ENCODE results near the gene SDF4. TPM values are rescaled to one million over a fixed set of nuclear protein-coding genes. Genes with fewer than 3 reads are reported as not detected.
A peak's percentile ranks its signal among the peaks of the same experiment; 100 is the strongest.

The SDF4 gene
- total and polyA plus RNA-seq, 2 of the 13 experiments (the other 11 are each of a cell fraction or from before 2014, with no cell fraction given), result 80.8 to 107 TPM

- TF ChIP-seq ZNF274 (CRISPR knock-in tag; IDR thresholded peaks at IDR 0.05) (0 out of 2 replicates have a peak, but pooled peaks have one; percentile 74), ZNF564 (CRISPR knock-in tag; IDR thresholded peaks at IDR 0.05) (no peak), FOXO1 (CRISPR knock-in tag; IDR thresholded peaks at IDR 0.05) (no peak), ZBTB34 (CRISPR knock-in tag; IDR thresholded peaks at IDR 0.05) (0 out of 2 replicates have a peak, but pooled peaks have one; percentile 46), ZNF569 (CRISPR knock-in tag; IDR thresholded peaks at IDR 0.05; ENCODE audit: borderline replicate concordance) (no peak), ZNF343 (CRISPR knock-in tag; IDR thresholded peaks at IDR 0.05) (no peak), ADNP (CRISPR knock-in tag; IDR thresholded peaks at IDR 0.05) (no peak), ZSCAN12 (CRISPR knock-in tag; IDR thresholded peaks at IDR 0.05) (no peak), MEF2D (CRISPR knock-in tag; IDR thresholded peaks at IDR 0.05) (no peak), ATAD3A (CRISPR knock-in tag; IDR thresholded peaks at IDR 0.05) (no peak), HNRNPH1 (optimal IDR thresholded peaks at IDR 0.05; ENCODE audit: low read depth, low read length) (no peak), TAF1 (CRISPR knock-in tag; IDR thresholded peaks at IDR 0.05) (peak; percentile 71), ZC3H13 (CRISPR knock-in tag; IDR thresholded peaks at IDR 0.05) (no peak), CHCHD3 (CRISPR knock-in tag; IDR thresholded peaks at IDR 0.05) (peak; percentile 31; the same call in 1 of the 2 replicates), PAWR (CRISPR knock-in tag; IDR thresholded peaks at IDR 0.05; ENCODE audit: borderline replicate concordance) (no peak), SRF (IDR thresholded peaks at IDR 0.05; ENCODE audit: low read depth, low read length) (no peak), POLR2AphosphoS2 (IDR thresholded peaks at IDR 0.05; ENCODE audit: low read depth, low read length) (no peak), MTERF4 (CRISPR knock-in tag; IDR thresholded peaks at IDR 0.05) (no peak; the same call in 1 of the 2 replicates), SNAPC4 (CRISPR knock-in tag; IDR thresholded peaks at IDR 0.05) (no peak), ZNF234 (CRISPR knock-in tag; conservative IDR thresholded peaks at IDR 0.05) (peak; percentile 93), GABPB1 (CRISPR knock-in tag; IDR thresholded peaks at IDR 0.05) (peak; percentile 90), GPBP1L1 (CRISPR knock-in tag; IDR thresholded peaks at IDR 0.05) (no peak)
Measured at GRCh38 chr1:1273512-1274298, 41.9 kb upstream of the SDF4 start, which contains the start of gene UBE2J2 (continued).
